Choroid plexus epithelial cell (primary cell): ENCODE measurements around the gene MBL2.

ENCODE experiments used
- DNase-seq: peaks from one replicate; pipeline ENCODE4 v3.0.0-alpha.2; 2010; ENCODE audit warnings: low read depth
- H3K4me3 ChIP-seq: 2 replicates; pipeline ENCODE4 v1.5.1; 2011; ENCODE audit warnings: low read depth, mild to moderate bottlenecking, control low read depth, low read length, moderate library complexity
- CTCF ChIP-seq: conservative IDR thresholded peaks from 2 replicates; pipeline ENCODE4 v1.5.1; 2011; ENCODE audit warnings: low read depth, mild to moderate bottlenecking, control low read depth, inconsistent platforms, low read length, moderate library complexity

Gene MBL2

GRCh38 chr10:52752261-52752660 is 20.3 kb downstream of the MBL2 start:
- TF ChIP-seq CTCF: no peak
- no peak overlapping the region for H3K4me3 ChIP-seq
- no peak for DNase-seq

GRCh38 chr10:52751337-52751736 is 21.2 kb downstream of the MBL2 start:
- no peak for TF ChIP-seq CTCF
- H3K4me3 ChIP-seq: no peak overlapping the region
- no peak for DNase-seq

GRCh38 chr10:52750629-52751028 is 22.0 kb downstream of the MBL2 start:
- no peak overlapping the region for H3K4me3 ChIP-seq
- no peak for TF ChIP-seq CTCF
- DNase-seq: no peak

- H3K4me3 ChIP-seq: no peak overlapping the region
- TF ChIP-seq CTCF: no peak
- DNase-seq: no peak
Observed at GRCh38 chr10:52747694-52748093, 24.9 kb downstream of the MBL2 start.

- DNase-seq: no peak
- TF ChIP-seq CTCF: no peak
- H3K4me3 ChIP-seq: no peak overlapping the region
Observed at GRCh38 chr10:52746169-52746568, 26.4 kb downstream of the MBL2 start.

- no peak for DNase-seq
- no peak overlapping the region for H3K4me3 ChIP-seq
- TF ChIP-seq CTCF: no peak
Observed at GRCh38 chr10:52744057-52744805, 28.4 kb downstream of the MBL2 start.

- H3K4me3 ChIP-seq: no peak overlapping the region
- TF ChIP-seq CTCF: no peak
- DNase-seq: no peak
Observed at GRCh38 chr10:52742731-52743130, 29.9 kb downstream of the MBL2 start.
